ENCODE data around the gene OST4. TPM values are rescaled to one million over a fixed set of nuclear protein-coding genes. Genes with fewer than 3 reads are reported as not detected.

Gene OST4
- total and polyA plus RNA-seq, 10 of the 15 experiments (the other 5 are each of a cell fraction or from before 2014, with no cell fraction given) = 270 to 1,543 (median 523) TPM

GRCh38 chr2:27078267-27079194 lies 7.1 kb upstream of the OST4 start, which contains the start of gene EMILIN1:
TSS of gene EMILIN1 (plus strand) at chr2:27078615. CDS start at chr2:27079066, 451 bp downstream.
- intact Hi-C loops (cut with micrococcal nuclease; ENCODE audit: unreplicated experiment) (no loop called here), in situ Hi-C loops (cut with MboI) (no loop called here)
- no peak for TF ChIP-seq KDM1A (IDR thresholded peaks at IDR 0.05; ENCODE audit: borderline replicate concordance)
- TF ChIP-seq MYB (IDR thresholded peaks at IDR 0.05; ENCODE audit: borderline replicate concordance, low read depth, low read length) = no peak
- Histone ChIP-seq H3K27me3 (replicated peaks in 1 of 2; ENCODE audit: control insufficient read depth in 2 of 2, insufficient read depth in 2 of 2, low read length in 1 of 2) (no peaks in the 10 kb centered on the region), H2AFZ (ENCODE audit: control insufficient read depth, low read depth, low read length) (peak within 1 kb of the TSS; percentile 51; the same call in 1 of the 2 replicates), H4K20me1 (ENCODE audit: control insufficient read depth, insufficient read depth) (no peaks in the 10 kb centered on the region), H3K4me3 (no peak within 1 kb of the TSS), H3K9me3 (replicated peaks; ENCODE audit: control insufficient read depth, insufficient read depth, low read length) (no peaks in the 10 kb centered on the region), H3K27ac (ENCODE audit: control insufficient read depth, insufficient read depth) (no peak within 1 kb of the TSS), H3K4me1 (ENCODE audit: control insufficient read depth, insufficient read depth, low read length) (peaks cover 47% of the 10 kb centered on the region), H3K79me2 (ENCODE audit: control insufficient read depth, insufficient read depth, low read length) (no peaks in the 10 kb centered on the region), H3K9ac (ENCODE audit: control insufficient read depth, insufficient read depth, low read length) (no peak within 1 kb of the TSS), H3K36me3 (ENCODE audit: control insufficient read depth in 2 of 2, insufficient read depth in 2 of 2, low read length in 1 of 2) (no peaks in the 10 kb centered on the region), H3K4me2 (ENCODE audit: control insufficient read depth, insufficient read depth) (0 out of 2 replicates have a peak within 1 kb of the TSS, but pooled peaks have one; percentile 17)
- ChIA-PET RAD21 (ENCODE audit: unreplicated experiment) (no interaction called here), POLR2A (no interaction called here), SMC1A (ENCODE audit: uncharacterized antibody, unreplicated experiment) (no interaction called here), CTCF (no interaction called here)
- DNase-seq (ENCODE audit: low read depth, low spot score) (no peak), ATAC-seq (no peak), FAIRE-seq (no peak)
- WGBS (ENCODE audit: insufficient coverage, insufficient replicate concordance, low lambda C conversion rate, missing lambda C conversion rate) = 59% methylated on average over 35 of the region's 41 CpGs
- BruUV-seq (replicated peaks) = no TSS peak

GRCh38 chr2:27077231-27077630 lies 5.8 kb upstream of the OST4 start:
- CTCF ChIA-PET = interaction anchor here (0.6 to 1.1 kb wide), 3 partner anchors 10 to 26 kb away, joined by 3 to 9 read pairs (median 4); partner anchors contain the start of genes AGBL5 and KHK
- BruUV-seq (replicated peaks) = no TSS peak
- FAIRE-seq (no peak), DNase-seq (ENCODE audit: low read depth, low spot score) (no peak), ATAC-seq (no peak)
- no peak overlapping the region for H3K4me3 ChIP-seq
- no peaks in the 10 kb centered on the region for H3K79me2 ChIP-seq (ENCODE audit: control insufficient read depth, insufficient read depth, low read length)
- no peak overlapping the region for H3K9ac ChIP-seq (ENCODE audit: control insufficient read depth, insufficient read depth, low read length)
- H3K9me3 ChIP-seq (replicated peaks; ENCODE audit: control insufficient read depth, insufficient read depth, low read length) = no peaks in the 10 kb centered on the region
- no peak overlapping the region for H3K27ac ChIP-seq (ENCODE audit: control insufficient read depth, insufficient read depth)
- peak overlapping the region; percentile 51; the same call in 1 of the 2 replicates for H2AFZ ChIP-seq (ENCODE audit: control insufficient read depth, low read depth, low read length)
- intact Hi-C loops (cut with micrococcal nuclease; ENCODE audit: unreplicated experiment) (no loop called here), in situ Hi-C loops (cut with MboI) (no loop called here)
- H3K4me1 ChIP-seq (ENCODE audit: control insufficient read depth, insufficient read depth, low read length) = peaks cover 50% of the 10 kb centered on the region
- SMC1A ChIA-PET (ENCODE audit: uncharacterized antibody, unreplicated experiment) = interaction anchor here (0.7 kb wide), 1 partner anchor 32 kb away, joined by 3 read pairs; no protein-coding TSS in a partner anchor
- RAD21 ChIA-PET (ENCODE audit: unreplicated experiment) = no interaction called here
- H4K20me1 ChIP-seq (ENCODE audit: control insufficient read depth, insufficient read depth) = no peaks in the 10 kb centered on the region
- H3K27me3 ChIP-seq (replicated peaks in 1 of 2; ENCODE audit: control insufficient read depth in 2 of 2, insufficient read depth in 2 of 2, low read length in 1 of 2) = no peaks in the 10 kb centered on the region
- H3K36me3 ChIP-seq (ENCODE audit: control insufficient read depth in 2 of 2, insufficient read depth in 2 of 2, low read length in 1 of 2) = no peaks in the 10 kb centered on the region
- TF ChIP-seq MEF2B (IDR thresholded peaks at IDR 0.05; ENCODE audit: partially characterized antibody, poor library complexity, severe bottlenecking) (no peak), ZNF207 (IDR thresholded peaks at IDR 0.05; ENCODE audit: borderline replicate concordance) (no peak), NFYB (IDR thresholded peaks at IDR 0.05; ENCODE audit: insufficient read depth, low read depth, low read length) (no peak), MTA3 (IDR thresholded peaks at IDR 0.05; ENCODE audit: borderline replicate concordance, low read length) (no peak), BMI1 (IDR thresholded peaks at IDR 0.05; ENCODE audit: borderline replicate concordance) (no peak), POU2F2 (IDR thresholded peaks at IDR 0.05; ENCODE audit: borderline replicate concordance, low read depth, low read length) (no peak), RUNX3 (IDR thresholded peaks at IDR 0.05; ENCODE audit: low read length) (no peak)
- 56% methylated on average over 7 of the region's 7 CpGs for WGBS (ENCODE audit: insufficient coverage, insufficient replicate concordance, low lambda C conversion rate, missing lambda C conversion rate)
- POLR2A ChIA-PET = interaction anchor here (0.6 to 0.7 kb wide), 2 partner anchors 26 to 302 kb away, joined by 3 read pairs; partner anchors contain the start of gene AGBL5
- peak overlapping the region; percentile 17; the same call in 1 of the 2 replicates for H3K4me2 ChIP-seq (ENCODE audit: control insufficient read depth, insufficient read depth)
